ENCODE data around the gene ZBTB12.

ZBTB12 gene, protein sequence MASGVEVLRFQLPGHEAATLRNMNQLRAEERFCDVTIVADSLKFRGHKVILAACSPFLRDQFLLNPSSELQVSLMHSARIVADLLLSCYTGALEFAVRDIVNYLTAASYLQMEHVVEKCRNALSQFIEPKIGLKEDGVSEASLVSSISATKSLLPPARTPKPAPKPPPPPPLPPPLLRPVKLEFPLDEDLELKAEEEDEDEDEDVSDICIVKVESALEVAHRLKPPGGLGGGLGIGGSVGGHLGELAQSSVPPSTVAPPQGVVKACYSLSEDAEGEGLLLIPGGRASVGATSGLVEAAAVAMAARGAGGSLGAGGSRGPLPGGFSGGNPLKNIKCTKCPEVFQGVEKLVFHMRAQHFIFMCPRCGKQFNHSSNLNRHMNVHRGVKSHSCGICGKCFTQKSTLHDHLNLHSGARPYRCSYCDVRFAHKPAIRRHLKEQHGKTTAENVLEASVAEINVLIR

DNA sequence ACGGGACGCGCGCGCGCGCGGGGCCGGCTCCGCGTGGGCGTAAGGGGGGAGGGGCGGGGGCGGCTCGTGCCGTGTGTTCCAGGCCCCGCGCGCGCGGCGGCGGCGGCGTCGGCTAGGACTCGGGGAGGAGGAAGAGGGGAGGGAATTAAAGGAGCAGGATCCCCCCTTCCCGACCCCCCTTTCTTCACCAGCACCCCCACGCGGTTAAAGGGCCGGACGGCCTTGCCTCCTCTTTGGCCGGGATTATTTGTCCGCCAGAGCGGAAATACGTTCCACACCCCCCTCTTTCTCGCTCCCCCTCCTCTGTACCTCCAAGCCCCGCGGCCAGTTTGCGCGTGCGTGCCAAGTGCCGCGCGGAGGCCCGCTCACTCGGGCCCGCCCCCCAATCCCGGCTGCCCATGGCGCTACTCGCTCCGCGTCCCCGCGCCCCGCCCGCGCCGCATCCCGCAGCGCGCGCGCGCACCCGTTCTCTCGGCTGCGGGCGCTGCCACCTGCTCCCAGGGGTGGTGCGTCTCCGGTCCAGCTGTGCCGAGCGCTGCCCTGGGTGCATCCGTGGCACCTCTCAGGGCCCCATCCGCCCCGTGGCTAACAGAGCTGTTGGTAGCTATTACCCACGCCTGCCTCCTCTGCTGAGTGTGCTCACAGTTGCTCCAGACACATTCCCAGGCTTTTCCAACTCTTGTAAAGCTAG, at the start of gene ZBTB12:
Gene ZBTB12 (minus strand): TSS at position 134 of the 691 bp plus-strand sequence. CDS start 781 bp downstream, outside the sequence.
- peak; percentile 65 to 74 for ATAC-seq (replicated peaks)
- peaks cover 21 to 35% of the 10 kb centered on the region in 2 donors for H3K4me1 Mint-ChIP-seq

DNA sequence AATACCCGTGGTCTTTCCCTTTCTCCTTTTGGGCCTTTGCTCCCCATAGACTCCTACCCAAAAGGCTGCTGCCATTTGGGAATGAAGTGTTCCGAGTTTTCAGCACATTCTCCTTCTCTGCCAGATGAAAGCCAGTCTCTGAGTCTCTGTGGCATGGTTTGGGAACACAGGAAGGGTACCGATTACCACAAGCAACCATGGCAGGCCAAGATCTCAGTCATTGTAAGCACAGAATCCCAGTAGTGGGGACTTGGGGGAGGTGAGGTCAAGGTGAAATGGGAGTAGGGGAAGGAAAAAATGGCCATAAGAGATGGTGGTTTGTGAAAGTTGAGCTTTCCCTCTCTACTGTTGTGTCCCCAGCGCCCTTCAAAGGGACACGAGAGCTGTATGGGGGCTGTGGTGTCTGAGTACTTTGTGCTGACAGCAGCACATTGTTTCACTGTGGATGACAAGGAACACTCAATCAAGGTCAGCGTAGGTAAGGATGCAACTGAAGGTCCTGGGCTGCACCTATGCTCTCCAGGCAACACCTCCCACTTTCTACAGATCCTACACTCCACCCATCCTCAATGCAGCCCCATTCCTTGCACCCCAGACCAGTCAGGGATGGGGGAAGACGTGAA, 48.2 kb upstream of the ZBTB12 start:
- H3K27me3 Mint-ChIP-seq, result peaks cover 6% of the 10 kb centered on the region in 2 donors
- no peak for DNase-seq
- peaks cover 7 to 12% of the 10 kb centered on the region in 2 donors for H3K4me1 Mint-ChIP-seq
- no peak overlapping the region for H3K4me3 Mint-ChIP-seq
- H3K9me3 Mint-ChIP-seq, result no peaks in the 10 kb centered on the region
- H3K27ac Mint-ChIP-seq, result no peak overlapping the region
- H3K36me3 Mint-ChIP-seq, result peaks cover 23 to 32% of the 10 kb centered on the region in 2 donors
- no peak for ATAC-seq (replicated peaks)

More for the DNA sequence above, at the start of gene ZBTB12:
- Mint-ChIP-seq H3K4me3 (peak within 1 kb of the TSS; percentile 86 to 91), H3K36me3 (peaks cover 4 to 7% of the 10 kb centered on the region in 2 donors), H3K27ac (peak within 1 kb of the TSS; percentile 91), H3K27me3 (no peaks in the 10 kb centered on the region), H3K9me3 (no peaks in the 10 kb centered on the region)
- peak; percentile 86 for DNase-seq

DNA sequence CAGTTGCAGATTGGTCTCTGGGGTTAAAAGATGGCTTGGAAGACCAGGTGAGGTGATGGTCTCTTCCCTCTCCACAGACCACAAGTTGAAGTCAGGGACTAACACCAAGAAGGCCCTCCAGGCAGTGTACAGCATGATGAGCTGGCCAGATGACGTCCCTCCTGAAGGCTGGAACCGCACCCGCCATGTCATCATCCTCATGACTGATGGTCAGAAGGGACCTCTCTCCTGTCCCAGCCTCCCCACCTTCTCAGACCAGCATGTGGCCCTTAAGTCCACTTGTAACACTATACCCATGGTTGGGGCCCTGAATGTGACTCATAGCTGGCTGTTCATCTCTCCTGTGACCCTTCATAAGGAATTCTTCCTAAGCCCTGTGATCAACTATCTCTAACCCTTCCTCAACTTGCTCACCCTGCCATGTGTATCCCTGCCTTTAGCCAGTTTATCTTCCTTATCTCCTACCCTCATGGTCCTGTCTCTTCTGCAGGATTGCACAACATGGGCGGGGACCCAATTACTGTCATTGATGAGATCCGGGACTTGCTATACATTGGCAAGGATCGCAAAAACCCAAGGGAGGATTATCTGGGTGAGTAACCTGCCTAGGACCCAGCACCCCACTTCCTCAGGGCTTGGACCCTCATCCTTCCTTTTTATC, 47.0 kb upstream of the ZBTB12 start:
- peaks cover 13 to 23% of the 10 kb centered on the region in 2 donors for H3K36me3 Mint-ChIP-seq
- no peak overlapping the region for H3K27ac Mint-ChIP-seq
- H3K27me3 Mint-ChIP-seq, result peaks cover 11 to 17% of the 10 kb centered on the region in 2 donors
- DNase-seq (no peak), ATAC-seq (replicated peaks) (no peak)
- no peaks in the 10 kb centered on the region for H3K9me3 Mint-ChIP-seq
- H3K4me1 Mint-ChIP-seq, result peaks cover 7 to 12% of the 10 kb centered on the region in 2 donors
- no peak overlapping the region for H3K4me3 Mint-ChIP-seq

DNA sequence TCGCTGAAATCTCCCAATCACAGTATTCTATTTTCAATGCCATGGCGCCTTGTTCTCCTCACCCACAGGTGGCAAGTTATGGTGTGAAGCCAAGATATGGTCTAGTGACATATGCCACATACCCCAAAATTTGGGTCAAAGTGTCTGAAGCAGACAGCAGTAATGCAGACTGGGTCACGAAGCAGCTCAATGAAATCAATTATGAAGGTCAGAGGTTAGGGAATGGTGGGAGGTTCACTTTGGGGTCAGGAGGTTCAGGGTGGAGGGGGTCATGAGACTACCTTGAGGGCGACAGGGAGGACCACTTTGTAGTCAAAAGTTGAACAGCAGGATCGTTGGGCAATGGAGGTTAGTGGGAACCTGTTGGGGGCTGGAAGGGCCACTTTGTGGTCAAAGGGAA, 46.4 kb upstream of the ZBTB12 start:
- peaks cover 7 to 17% of the 10 kb centered on the region in 2 donors for H3K36me3 Mint-ChIP-seq
- H3K9me3 Mint-ChIP-seq, result no peaks in the 10 kb centered on the region
- DNase-seq (no peak), ATAC-seq (replicated peaks) (no peak)
- H3K4me3 Mint-ChIP-seq, result no peak overlapping the region
- H3K27me3 Mint-ChIP-seq, result peaks cover 17 to 23% of the 10 kb centered on the region in 2 donors
- H3K27ac Mint-ChIP-seq, result peak overlapping the region; percentile 63
- peaks cover 4 to 11% of the 10 kb centered on the region in 2 donors for H3K4me1 Mint-ChIP-seq

DNA sequence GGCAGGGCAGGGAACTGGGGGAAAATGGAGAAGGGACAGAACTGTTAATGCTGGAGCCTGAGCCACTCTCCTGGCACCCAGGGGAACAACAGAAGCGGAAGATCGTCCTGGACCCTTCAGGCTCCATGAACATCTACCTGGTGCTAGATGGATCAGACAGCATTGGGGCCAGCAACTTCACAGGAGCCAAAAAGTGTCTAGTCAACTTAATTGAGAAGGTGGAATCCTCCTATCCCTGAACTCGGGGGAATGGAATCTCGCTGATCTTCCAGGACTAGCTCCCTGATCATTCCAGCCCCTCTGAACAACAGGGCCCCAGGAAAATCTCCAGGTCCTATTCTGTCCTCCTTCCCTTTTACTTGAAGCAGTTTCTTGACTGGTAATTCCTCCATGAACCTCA, 46.0 kb upstream of the ZBTB12 start:
- H3K27ac Mint-ChIP-seq, result peak overlapping the region; percentile 3
- ATAC-seq (replicated peaks), result no peak
- H3K36me3 Mint-ChIP-seq, result peaks cover 3 to 13% of the 10 kb centered on the region in 2 donors
- H3K9me3 Mint-ChIP-seq, result no peaks in the 10 kb centered on the region
- H3K27me3 Mint-ChIP-seq, result peaks cover 19 to 26% of the 10 kb centered on the region in 2 donors
- no peak overlapping the region for H3K4me3 Mint-ChIP-seq
- no peak for DNase-seq
- peaks cover 0 to 8% of the 10 kb centered on the region in 2 donors for H3K4me1 Mint-ChIP-seq

DNA sequence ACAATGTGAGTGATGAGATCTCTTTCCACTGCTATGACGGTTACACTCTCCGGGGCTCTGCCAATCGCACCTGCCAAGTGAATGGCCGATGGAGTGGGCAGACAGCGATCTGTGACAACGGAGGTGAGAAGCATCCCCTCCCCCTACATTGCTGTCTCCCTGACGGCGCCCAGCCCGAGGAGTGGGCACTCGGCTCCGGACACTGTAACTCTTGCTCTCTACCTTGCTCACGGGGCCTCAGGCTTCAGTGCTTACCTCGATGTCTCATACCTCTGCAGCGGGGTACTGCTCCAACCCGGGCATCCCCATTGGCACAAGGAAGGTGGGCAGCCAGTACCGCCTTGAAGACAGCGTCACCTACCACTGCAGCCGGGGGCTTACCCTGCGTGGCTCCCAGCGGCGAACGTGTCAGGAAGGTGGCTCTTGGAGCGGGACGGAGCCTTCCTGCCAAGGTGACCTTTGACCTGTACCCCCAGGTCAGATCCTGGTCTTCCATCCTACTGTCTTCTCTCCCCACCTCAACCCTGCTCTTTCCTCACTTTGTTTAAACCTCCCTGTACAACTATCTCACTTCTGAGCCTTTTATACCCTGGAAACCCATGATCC, 45.3 kb upstream of the ZBTB12 start:
- H3K27me3 Mint-ChIP-seq, result peaks cover 25 to 33% of the 10 kb centered on the region in 2 donors
- H3K36me3 Mint-ChIP-seq, result peaks cover 0 to 10% of the 10 kb centered on the region in 2 donors
- no peak overlapping the region for H3K27ac Mint-ChIP-seq
- ATAC-seq (replicated peaks), result no peak
- DNase-seq, result no peak
- H3K4me3 Mint-ChIP-seq, result no peak overlapping the region
- no peaks in the 10 kb centered on the region for H3K9me3 Mint-ChIP-seq
- H3K4me1 Mint-ChIP-seq, result peaks cover 0 to 8% of the 10 kb centered on the region in 2 donors

DNA sequence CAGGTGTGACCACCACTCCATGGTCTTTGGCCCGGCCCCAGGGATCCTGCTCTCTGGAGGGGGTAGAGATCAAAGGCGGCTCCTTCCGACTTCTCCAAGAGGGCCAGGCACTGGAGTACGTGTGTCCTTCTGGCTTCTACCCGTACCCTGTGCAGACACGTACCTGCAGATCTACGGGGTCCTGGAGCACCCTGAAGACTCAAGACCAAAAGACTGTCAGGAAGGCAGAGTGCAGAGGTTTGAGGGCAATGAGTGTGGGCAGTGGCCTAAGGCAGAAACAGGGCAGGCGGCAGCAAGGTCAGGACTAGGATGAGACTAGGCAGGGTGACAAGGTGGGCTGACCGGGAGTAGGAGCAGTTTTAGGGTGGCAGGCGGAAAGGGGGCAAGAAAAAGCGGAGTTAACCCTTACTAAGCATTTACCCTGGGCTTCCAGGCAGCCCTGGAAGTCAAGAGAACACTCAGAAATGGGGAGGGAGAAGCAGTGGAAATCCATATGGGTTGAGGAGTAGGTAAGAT, 44.5 kb upstream of the ZBTB12 start:
- Mint-ChIP-seq H3K27ac (no peak overlapping the region), H3K4me1 (peaks cover 0 to 8% of the 10 kb centered on the region in 2 donors), H3K27me3 (peaks cover 27 to 36% of the 10 kb centered on the region in 2 donors), H3K36me3 (peaks cover 0 to 10% of the 10 kb centered on the region in 2 donors), H3K9me3 (no peaks in the 10 kb centered on the region), H3K4me3 (no peak overlapping the region)
- ATAC-seq (replicated peaks), result no peak
- DNase-seq, result no peak

DNA sequence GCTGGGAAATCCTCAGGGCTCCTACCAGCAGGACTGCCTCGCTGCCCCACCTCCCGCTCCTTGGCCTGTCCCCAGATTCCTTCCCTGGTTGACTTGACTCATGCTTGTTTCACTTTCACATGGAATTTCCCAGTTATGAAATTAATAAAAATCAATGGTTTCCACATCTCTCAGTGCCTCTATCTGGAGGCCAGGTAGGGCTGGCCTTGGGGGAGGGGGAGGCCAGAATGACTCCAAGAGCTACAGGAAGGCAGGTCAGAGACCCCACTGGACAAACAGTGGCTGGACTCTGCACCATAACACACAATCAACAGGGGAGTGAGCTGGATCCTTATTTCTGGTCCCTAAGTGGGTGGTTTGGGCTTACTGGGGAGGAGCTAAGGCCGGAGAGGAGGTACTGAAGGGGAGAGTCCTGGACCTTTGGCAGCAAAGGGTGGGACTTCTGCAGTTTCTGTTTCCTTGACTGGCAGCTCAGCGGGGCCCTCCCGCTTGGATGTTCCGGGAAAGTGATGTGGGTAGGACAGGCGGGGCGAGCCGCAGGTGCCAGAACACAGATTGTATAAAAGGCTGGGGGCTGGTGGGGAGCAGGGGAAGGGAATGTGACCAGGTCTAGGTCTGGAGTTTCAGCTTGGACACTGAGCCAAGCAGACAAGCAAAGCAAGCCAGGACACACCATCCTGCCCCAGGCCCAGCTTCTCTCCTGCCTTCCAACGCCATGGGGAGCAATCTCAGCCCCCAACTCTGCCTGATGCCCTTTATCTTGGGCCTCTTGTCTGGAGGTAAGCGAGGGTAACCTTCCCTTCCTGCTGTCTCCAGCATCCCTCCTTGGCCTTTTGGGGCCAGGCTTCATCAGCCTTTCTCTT, 43.9 kb upstream of the ZBTB12 start, which contains the start of gene CFB:
Gene CFB (plus strand): TSS at position 589 of the 863 bp plus-strand sequence. CDS start 127 bp downstream, at position 716.
- Mint-ChIP-seq H3K4me1 (peaks cover 0 to 8% of the 10 kb centered on the region in 2 donors), H3K27me3 (peaks cover 27 to 36% of the 10 kb centered on the region in 2 donors), H3K9me3 (no peaks in the 10 kb centered on the region), H3K27ac (no peak within 1 kb of the TSS), H3K4me3 (no peak within 1 kb of the TSS), H3K36me3 (peaks cover 0 to 4% of the 10 kb centered on the region in 2 donors)
- DNase-seq (no peak), ATAC-seq (replicated peaks) (peak; percentile 35 to 38)

DNA sequence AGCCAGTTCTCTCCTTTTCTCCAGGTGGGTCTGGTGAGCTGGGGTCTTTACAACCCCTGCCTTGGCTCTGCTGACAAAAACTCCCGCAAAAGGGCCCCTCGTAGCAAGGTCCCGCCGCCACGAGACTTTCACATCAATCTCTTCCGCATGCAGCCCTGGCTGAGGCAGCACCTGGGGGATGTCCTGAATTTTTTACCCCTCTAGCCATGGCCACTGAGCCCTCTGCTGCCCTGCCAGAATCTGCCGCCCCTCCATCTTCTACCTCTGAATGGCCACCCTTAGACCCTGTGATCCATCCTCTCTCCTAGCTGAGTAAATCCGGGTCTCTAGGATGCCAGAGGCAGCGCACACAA, 43.2 kb upstream of the ZBTB12 start:
- H3K4me3 Mint-ChIP-seq, result no peak overlapping the region
- no peak for DNase-seq
- no peaks in the 10 kb centered on the region for H3K9me3 Mint-ChIP-seq
- no peak overlapping the region for H3K27ac Mint-ChIP-seq
- no peak for ATAC-seq (replicated peaks)
- peaks cover 0 to 8% of the 10 kb centered on the region in 2 donors for H3K4me1 Mint-ChIP-seq
- H3K36me3 Mint-ChIP-seq, result peaks cover 0 to 3% of the 10 kb centered on the region in 2 donors
- peaks cover 27 to 41% of the 10 kb centered on the region in 2 donors for H3K27me3 Mint-ChIP-seq

DNA sequence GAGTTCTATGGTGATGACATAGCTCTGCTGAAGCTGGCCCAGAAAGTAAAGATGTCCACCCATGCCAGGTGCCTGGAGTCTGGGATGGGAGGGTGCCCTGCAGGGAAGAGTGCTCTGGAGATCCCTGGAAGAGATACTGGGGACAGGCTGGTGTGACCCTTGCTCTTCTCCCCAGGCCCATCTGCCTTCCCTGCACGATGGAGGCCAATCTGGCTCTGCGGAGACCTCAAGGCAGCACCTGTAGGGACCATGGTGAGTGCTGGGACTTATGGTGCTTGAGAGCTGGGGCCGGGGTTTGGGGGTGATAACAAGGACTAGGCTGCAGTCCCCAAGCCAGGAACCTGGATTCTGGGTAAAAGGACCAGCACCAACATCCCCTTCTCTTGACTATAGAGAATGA, 41.9 kb upstream of the ZBTB12 start:
- H3K27ac Mint-ChIP-seq, result no peak overlapping the region
- no peak for DNase-seq

DNA sequence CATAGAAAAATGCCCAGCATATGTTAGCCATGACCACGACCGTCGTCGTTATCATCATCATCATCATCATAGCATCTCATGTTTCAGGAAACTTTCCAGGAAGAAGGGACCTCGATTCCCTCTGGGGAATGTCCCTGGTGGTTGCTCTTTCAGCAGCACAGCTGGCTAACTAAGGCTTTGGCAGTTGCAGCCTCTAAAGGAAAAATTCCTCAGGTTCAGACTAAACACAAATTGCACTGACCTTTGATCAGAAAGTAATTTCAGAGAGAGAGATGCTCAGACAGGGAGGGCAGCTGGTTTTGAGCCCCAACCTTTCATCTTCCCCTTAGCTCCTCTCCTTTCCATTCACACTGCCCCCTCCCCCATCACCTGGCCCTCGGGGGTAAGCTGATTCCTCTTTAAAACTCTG, 38.4 kb upstream of the ZBTB12 start:
- Mint-ChIP-seq H3K9me3 (no peaks in the 10 kb centered on the region), H3K27ac (no peak overlapping the region), H3K27me3 (peaks cover 23 to 38% of the 10 kb centered on the region in 2 donors), H3K4me3 (no peak overlapping the region), H3K4me1 (peaks cover 0 to 2% of the 10 kb centered on the region in 2 donors), H3K36me3 (no peaks in the 10 kb centered on the region)
- DNase-seq (no peak), ATAC-seq (replicated peaks) (no peak)

More for the DNA sequence above, 41.9 kb upstream of the ZBTB12 start:
- no peak for ATAC-seq (replicated peaks)
- Mint-ChIP-seq H3K4me1 (peaks cover 0 to 8% of the 10 kb centered on the region in 2 donors), H3K4me3 (no peak overlapping the region), H3K36me3 (no peaks in the 10 kb centered on the region), H3K27me3 (peaks cover 27 to 41% of the 10 kb centered on the region in 2 donors), H3K9me3 (no peaks in the 10 kb centered on the region)

DNA sequence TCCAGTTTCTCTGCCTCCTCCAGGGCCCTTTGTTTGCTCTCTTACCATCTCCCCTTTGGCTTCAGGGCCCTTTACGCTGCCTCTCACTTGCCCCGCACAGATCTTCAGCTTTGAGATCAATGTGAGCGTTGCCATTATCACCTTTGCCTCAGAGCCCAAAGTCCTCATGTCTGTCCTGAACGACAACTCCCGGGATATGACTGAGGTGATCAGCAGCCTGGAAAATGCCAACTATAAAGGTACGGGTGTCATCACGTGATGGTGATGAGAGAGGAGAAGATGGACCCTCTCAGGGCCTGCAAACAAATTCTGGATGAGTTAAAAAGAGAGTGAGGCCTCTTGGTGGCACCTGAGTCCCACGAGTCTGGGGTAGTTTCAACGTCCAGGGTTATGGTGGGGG, 33.9 kb upstream of the ZBTB12 start:
- Mint-ChIP-seq H3K27me3 (peaks cover 12 to 15% of the 10 kb centered on the region in 2 donors), H3K27ac (no peak overlapping the region), H3K9me3 (no peaks in the 10 kb centered on the region), H3K4me1 (no peaks in the 10 kb centered on the region), H3K36me3 (no peaks in the 10 kb centered on the region), H3K4me3 (no peak overlapping the region)
- DNase-seq, result no peak
- no peak for ATAC-seq (replicated peaks)
